HG02981 (cell line): Measurements from ENCODE around the gene PHPT1.

ENCODE experiments used
- ATAC-seq: cut with Tn5 transposase; IDR thresholded peaks from one replicate; pipeline ENCODE4 v1.9.1; 2021; ENCODE audit warnings: mild to moderate bottlenecking, moderate library complexity; ENCODE audit not compliant: unreplicated experiment

Gene PHPT1

GRCh38 chr9:136847826-136848392 is 1.3 kb upstream of the PHPT1 start:
- peak; percentile 31 for ATAC-seq

- no peak for ATAC-seq
Measured at GRCh38 chr9:136848393-136849037, 694 bp upstream of the PHPT1 start.

- ATAC-seq = no peak
Measured at GRCh38 chr9:136849960-136850865, 1.0 kb downstream of the PHPT1 start.

GRCh38 chr9:136850866-136851775 is 1.9 kb downstream of the PHPT1 start:
- ATAC-seq = no peak

- ATAC-seq = no peak
Measured at GRCh38 chr9:136851941-136852663, 2.9 kb downstream of the PHPT1 start, which contains the start of gene MAMDC4. MAMDC4 (plus strand) TSS chr9:136852346; CDS start chr9:136852417, 71 bp downstream.

GRCh38 chr9:136852664-136853595 is 3.7 kb downstream of the PHPT1 start:
- no peak for ATAC-seq

GRCh38 chr9:136853596-136854112 is 4.4 kb downstream of the PHPT1 start:
- ATAC-seq = no peak

GRCh38 chr9:136854113-136854841 is 5.1 kb downstream of the PHPT1 start:
- ATAC-seq = no peak

GRCh38 chr9:136854842-136855460 is 5.7 kb downstream of the PHPT1 start:
- no peak for ATAC-seq

- no peak for ATAC-seq
Measured at GRCh38 chr9:136855461-136856078, 6.4 kb downstream of the PHPT1 start.

GRCh38 chr9:136856079-136856476 is 6.9 kb downstream of the PHPT1 start:
- no peak for ATAC-seq

GRCh38 chr9:136856541-136857141 is 7.4 kb downstream of the PHPT1 start:
- no peak for ATAC-seq

GRCh38 chr9:136857166-136857565 is 8.0 kb downstream of the PHPT1 start:
- ATAC-seq = no peak

- no peak for ATAC-seq
Measured at GRCh38 chr9:136857581-136858412, 8.6 kb downstream of the PHPT1 start.

- ATAC-seq = no peak
Measured at GRCh38 chr9:136858452-136858843, 9.2 kb downstream of the PHPT1 start.
